ENCODE data around the gene CDH4.

DNA sequence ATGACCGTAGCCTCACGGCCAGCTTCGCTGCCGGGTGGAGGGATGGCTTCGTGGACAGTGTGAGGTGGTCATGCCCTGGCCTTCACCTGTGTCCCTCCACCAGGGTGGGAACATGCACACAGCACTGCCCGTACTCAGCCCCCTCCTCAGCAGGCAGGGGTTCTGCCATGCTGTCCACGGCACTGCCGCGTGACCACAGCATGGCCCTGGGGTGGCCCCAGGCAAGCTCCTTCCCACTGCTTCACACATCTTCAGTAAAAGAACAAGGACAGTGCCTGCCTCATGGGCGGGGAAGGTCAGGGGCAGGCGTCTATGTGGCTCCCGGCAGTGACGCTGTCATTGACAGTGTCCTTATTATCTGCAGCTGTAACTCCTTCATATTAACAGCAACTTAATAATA is 607.7 kb downstream of the CDH4 start:
- TF ChIP-seq, protein P1, sequence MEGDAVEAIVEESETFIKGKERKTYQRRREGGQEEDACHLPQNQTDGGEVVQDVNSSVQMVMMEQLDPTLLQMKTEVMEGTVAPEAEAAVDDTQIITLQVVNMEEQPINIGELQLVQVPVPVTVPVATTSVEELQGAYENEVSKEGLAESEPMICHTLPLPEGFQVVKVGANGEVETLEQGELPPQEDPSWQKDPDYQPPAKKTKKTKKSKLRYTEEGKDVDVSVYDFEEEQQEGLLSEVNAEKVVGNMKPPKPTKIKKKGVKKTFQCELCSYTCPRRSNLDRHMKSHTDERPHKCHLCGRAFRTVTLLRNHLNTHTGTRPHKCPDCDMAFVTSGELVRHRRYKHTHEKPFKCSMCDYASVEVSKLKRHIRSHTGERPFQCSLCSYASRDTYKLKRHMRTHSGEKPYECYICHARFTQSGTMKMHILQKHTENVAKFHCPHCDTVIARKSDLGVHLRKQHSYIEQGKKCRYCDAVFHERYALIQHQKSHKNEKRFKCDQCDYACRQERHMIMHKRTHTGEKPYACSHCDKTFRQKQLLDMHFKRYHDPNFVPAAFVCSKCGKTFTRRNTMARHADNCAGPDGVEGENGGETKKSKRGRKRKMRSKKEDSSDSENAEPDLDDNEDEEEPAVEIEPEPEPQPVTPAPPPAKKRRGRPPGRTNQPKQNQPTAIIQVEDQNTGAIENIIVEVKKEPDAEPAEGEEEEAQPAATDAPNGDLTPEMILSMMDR (IDR thresholded peaks at IDR 0.05; ENCODE audit: insufficient read depth, low read length, poor library complexity, severe bottlenecking) = no peak
- no peak for TF ChIP-seq EZH2phosphoT487 (conservative IDR thresholded peaks at IDR 0.05; ENCODE audit: low read length)
